ENCODE data around the gene DLAT.
"Not testable (repeated sequence)": the region's sequence is repeated elsewhere in the genome, so short reads cannot be mapped to it uniquely, and the experiment has no call there.

DLAT gene

GRCh38 chr11:112044961-112045360 is 19.8 kb downstream of the DLAT start:
- TF ChIP-seq CTCF (conservative IDR thresholded peaks at IDR 0.05): no peak
- no peak overlapping the region for H3K27ac ChIP-seq

GRCh38 chr11:112046647-112047046 is 21.4 kb downstream of the DLAT start:
- not testable (repeated sequence) for H3K27ac ChIP-seq

DNA sequence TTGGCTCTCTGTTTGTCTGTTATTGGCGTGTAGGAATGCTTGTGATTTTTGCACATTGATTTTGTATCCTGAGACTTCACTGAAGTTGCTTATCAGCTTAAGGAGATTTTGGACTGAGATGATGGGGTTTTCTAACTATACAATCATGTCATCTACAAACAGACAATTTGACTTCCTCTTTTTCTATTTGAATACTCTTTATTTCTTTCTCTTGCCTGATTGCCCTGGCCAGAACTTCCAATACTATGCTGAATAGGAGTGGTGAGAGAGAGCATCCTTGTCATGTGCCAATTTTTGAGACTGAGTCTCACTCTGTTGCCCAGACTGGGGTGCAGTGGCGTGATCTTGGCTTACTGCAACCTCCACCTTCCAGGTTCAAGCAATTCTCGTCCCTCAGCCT is 23.0 kb downstream of the DLAT start:
- H3K27ac ChIP-seq: not testable (repeated sequence)

DNA sequence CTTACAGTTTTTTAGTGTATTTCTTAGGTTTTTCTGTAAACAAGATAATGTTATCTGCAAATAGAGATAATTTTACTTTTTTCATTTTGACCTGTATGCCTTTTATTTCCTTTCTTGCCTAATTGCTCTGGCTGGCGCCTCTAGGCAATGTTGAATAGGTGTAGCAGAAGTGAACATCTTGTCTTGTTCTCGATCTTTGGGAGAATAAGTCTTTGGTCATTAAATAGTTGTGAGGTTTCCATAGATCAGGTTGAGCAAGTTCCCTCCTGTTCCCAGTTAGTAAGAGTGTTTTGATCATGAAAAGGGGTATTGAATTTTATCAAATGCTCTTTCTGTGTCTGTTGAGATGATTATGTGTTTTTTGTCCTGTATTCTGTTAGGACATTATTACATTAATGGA is 24.6 kb downstream of the DLAT start:
- no peak for TF ChIP-seq CTCF (conservative IDR thresholded peaks at IDR 0.05)
- no peak overlapping the region for H3K27ac ChIP-seq

GRCh38 chr11:112050721-112051120 is 25.5 kb downstream of the DLAT start:
- H3K27ac ChIP-seq: no peak overlapping the region
- TF ChIP-seq CTCF (conservative IDR thresholded peaks at IDR 0.05): no peak

DNA sequence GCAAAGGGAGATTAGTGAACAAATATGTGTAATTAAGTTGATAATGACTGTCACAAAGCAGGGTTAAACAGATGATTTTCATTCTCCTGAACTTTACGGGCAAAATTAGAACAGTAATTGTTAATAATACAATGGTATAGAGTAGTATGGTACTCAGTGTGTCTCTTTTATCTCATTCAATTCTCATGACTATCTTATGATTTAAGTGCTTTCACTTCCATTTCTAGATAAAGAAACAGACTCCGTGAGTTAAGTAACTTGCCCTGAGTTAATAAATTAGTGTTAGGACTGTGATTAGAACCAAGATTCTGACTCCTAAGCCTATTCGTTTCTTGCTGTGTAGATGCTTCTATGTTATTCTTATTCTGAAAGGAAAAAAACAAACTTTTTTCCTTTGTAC is 26.6 kb downstream of the DLAT start:
- no peak for TF ChIP-seq CTCF (conservative IDR thresholded peaks at IDR 0.05)
- no peak overlapping the region for H3K27ac ChIP-seq

DNA sequence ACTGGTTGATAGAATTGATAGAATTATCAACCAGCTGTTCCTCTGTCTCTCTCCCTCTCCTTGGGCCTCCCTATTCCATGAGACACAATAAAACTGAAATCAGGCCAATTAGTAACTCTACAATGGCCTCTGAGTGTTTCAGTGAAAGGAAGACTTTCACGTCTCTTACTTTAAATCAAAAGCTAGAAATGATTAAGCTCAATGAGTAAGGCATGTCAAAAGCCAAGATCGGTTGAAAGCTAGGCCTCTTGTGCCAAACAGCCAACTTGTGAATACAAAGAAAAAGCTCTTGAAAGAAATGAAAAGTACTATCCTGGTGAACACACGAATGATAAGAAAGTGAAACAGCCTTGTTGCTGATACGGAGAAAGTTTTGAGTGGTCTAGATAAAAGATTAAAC is 32.0 kb downstream of the DLAT start:
- H3K27ac ChIP-seq: no peak overlapping the region
- TF ChIP-seq CTCF (conservative IDR thresholded peaks at IDR 0.05): no peak

DNA sequence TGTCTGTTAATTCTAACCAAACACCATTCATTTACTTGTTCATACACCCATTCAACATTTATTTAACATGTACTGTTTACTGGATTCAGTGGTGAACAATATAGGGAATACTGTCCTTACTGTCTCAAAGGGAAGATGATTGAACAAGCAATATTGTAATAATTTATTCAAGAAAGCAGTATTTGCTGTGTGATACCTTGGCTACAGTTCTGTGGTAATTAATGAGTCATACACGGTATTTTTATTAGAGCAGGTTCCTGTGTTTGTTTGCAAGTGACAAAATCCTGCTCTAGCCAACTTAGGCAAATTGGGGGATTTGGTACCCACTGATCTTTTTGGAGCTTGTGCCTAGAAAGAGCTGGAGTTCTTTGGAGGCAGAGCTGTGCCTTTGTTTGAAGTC is 32.9 kb downstream of the DLAT start:
- H3K27ac ChIP-seq: no peak overlapping the region
- no peak for TF ChIP-seq CTCF (conservative IDR thresholded peaks at IDR 0.05)

DNA sequence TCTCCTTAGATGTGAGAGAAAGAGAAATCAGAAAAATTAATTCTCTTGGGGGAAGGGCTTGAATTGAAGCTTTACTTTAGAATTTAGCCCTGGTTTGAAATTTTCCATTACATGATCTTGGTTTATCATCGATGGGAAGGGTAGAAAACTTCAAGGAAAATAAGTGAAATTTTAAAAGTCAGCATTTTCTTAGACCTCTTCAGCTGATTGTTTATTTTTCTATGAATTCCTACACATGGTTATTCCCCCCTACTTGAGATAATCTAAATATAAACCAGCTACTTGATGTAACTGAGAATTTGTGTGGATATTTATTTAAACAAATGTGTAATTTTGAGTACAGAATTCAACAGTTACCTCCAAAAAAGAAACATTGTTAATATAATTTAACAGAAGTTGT is 37.7 kb downstream of the DLAT start:
- H3K27ac ChIP-seq: no peak overlapping the region
- no peak for TF ChIP-seq CTCF (conservative IDR thresholded peaks at IDR 0.05)

Data from VCaP (cell line).